NCI-H1436 treated with DMSO at 0.1 percent for 48 hours (cell line): ENCODE measurements around the gene LGALSL.

ENCODE experiments used
- DNase-seq: peaks from one replicate; lab custom pipeline; 2025; lab: John Stamatoyannopoulos, UW

LGALSL gene

GRCh38 chr2:64453770-64454385 is at the start of gene LGALSL:
LGALSL (plus strand) TSS chr2:64454162; CDS start chr2:64454546, 384 bp downstream.
- no peak for DNase-seq

GRCh38 chr2:64404743-64405142 is 49.2 kb upstream of the LGALSL start:
- no peak for DNase-seq

- DNase-seq: no peak
Observed at GRCh38 chr2:64405581-64406406, 48.2 kb upstream of the LGALSL start.

GRCh38 chr2:64406407-64406774 is 47.6 kb upstream of the LGALSL start:
- DNase-seq: no peak

DNA sequence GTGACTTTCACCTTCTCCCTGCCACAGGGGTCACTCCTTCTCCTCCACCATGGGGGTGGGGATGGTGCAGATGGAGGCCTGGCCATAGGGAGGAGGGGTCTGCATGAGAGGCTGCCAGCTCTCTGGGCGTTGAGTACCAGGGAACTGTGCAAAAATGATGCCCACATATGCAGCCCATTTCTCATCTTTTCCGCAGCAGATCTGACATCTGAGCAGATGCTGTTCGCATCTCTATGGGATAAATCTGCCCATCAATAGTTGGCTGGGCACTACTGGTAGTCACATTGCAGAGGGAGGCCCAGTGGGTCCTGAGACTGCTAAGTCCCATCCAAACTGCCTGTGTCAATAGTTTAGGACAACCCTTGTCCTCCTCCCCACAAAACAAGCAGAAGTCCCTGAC is 45.9 kb upstream of the LGALSL start:
- DNase-seq: no peak

- no peak for DNase-seq
Observed at GRCh38 chr2:64410671-64411070, 43.3 kb upstream of the LGALSL start.

DNA sequence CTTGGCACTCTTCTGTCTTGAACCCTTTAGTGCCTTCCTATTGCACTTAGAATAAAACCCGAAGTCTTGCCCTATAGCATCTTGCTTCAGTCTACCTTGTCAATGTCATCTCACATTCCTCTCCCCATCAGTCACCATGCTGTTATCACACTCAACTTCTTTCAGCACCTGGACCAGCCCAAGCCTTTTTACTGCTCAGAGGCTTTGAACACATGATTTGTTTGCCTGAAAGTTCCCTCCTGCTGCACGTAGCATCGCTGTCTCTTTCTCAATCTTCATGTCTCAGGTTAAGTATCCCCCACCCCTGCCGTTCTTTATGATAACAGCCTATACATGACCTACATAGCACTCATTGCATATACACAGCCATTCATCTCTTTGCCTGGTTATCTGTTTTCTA is 41.3 kb upstream of the LGALSL start:
- no peak for DNase-seq

DNA sequence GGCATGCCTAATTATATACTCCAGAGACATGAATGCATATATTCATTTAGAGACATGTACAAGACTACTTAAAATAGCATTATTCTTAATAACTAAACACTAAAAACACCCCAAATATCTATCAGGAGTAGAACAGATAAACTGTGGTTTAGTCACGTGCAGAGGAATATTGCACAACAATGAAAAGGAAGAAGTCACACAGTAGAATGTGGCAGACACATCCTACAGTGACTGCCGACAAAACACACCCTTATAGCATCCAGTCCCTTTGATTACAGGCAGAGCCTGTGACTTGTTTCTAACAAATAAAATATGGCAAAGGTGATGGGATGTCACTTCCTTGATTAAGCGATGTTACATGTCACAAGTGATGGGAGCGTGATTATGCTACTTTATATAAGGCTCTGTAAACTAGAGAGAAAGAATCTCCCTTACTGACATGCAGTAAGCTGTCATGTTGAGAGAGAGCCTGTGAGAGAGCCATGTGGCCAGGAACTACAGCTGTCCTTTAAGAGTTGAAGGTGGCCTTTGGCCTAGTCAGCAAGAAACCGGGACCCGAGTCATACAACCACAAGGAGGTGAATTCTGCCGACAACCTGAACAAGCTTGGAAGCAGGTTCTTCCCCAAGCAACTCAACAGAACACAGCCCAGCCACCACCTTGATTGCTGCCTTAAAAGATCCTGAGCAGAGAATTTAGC is 39.1 kb upstream of the LGALSL start:
- no peak for DNase-seq

- no peak for DNase-seq
Observed at GRCh38 chr2:64417624-64418023, 36.3 kb upstream of the LGALSL start.

GRCh38 chr2:64419596-64420165 is 34.3 kb upstream of the LGALSL start:
- DNase-seq: no peak

DNA sequence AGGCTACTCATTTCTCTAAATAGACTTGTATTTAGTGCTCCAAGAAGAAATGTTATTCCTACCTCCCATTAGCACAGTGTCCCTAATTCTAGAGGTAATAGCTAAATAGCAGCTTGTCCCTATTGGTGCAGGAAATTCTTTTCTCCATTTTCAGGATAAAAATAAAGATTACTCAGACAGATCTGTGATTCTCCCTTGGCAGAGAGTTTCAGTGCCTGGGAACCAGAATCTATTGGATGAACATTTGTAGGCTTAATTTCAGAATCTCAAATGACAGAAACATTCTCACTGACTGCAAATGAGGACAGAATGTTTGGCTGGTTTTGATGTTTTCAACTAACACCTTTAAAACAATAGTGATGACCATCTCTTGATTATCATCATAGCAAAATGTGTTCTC is 33.3 kb upstream of the LGALSL start:
- DNase-seq: no peak

- DNase-seq: no peak
Observed at GRCh38 chr2:64421201-64421600, 32.8 kb upstream of the LGALSL start.

GRCh38 chr2:64422466-64422865 is 31.5 kb upstream of the LGALSL start:
- DNase-seq: no peak

DNA sequence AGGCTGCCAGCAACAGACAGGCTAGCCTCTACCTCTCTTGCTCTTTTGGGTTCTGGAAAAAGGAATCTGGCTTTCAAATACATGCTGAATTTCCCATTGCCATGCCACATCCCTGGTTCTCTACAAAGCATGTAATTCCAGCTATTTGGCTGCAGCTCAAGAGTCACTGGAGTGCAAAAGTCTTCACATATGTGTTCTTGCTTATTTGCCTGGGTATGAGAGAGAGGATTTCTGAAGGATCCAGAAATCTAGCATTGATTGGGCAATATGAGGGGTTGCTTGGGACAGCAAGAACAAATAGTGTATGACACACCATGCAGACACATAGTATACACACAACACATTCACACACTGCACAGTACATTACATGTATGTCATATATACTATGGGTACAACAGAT is 30.7 kb upstream of the LGALSL start:
- DNase-seq: no peak

GRCh38 chr2:64424416-64424987 is 29.5 kb upstream of the LGALSL start:
- no peak for DNase-seq

DNA sequence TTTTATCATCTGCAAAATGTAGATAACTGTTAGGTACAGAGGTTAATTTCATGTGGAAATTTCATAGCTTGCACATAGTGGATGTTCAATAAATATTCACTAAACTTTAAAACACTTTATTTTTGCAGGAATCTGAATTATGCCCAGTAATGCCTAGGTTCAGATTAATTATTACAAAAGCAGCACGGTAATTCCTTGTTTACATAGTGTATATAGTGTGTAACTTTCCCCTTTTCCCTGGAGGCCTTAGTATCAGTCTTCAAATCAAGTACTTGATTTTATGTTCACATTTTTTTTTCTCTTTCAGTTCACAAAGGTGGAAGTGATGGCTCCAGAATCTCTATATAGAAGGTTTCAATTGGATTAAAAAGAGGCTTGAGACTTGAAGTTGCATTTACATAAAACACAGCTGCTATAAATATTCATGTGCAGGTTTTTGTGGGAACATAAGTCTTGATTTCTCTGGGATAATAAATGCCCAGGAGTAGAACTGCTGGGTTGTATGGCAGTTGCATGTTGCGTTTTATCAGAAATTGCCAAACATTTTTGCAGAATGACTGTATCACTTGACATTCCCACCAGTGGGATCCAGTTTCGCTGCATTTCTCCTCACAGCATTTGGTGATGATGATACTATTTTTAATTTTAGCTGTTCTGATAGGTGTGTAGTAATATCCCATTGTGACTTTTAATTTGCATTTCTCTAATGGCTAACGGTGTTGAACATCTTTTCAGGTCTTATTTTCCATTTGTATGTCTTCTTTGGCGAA is 27.6 kb upstream of the LGALSL start:
- no peak for DNase-seq

GRCh38 chr2:64434039-64434657 is 19.8 kb upstream of the LGALSL start:
- no peak for DNase-seq

DNA sequence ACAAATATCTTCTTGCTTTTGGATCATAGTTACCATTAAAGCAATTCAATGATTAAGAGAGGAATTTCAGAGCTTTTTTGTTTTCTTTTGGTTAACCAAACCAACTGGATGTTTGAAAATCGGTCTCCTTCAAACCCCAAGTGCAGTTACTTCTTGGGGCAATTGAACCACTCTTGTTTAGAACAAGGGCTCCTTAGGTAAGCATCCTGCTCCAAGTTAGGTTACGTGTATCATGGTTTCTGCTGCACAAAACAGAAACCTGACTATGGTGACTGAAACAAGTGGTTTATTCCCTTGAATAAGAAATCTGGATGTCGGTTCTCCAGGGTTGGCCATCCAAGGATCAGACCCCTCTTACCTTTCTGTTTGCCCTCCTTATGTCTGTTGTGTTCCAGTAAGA is 16.1 kb upstream of the LGALSL start:
- no peak for DNase-seq

DNA sequence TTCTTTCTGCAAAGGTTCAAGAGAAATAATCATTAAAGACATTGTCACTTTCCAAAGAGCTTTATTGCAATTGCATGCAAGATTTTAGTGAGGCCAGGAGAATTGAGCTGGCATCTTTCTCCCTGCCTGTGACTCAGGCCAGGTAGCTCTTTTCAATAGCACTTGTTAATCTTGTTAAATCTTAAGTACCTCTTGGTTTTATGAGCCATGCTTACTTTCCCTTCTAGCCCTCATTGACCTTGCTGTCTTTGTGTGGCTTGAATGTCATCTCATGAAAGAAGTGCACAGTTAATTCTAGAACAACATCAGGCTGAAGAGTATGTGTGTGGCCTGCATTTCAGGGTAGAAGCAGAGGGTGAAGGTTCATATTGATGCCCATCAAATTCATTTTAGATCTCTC is 14.8 kb upstream of the LGALSL start:
- no peak for DNase-seq

DNA sequence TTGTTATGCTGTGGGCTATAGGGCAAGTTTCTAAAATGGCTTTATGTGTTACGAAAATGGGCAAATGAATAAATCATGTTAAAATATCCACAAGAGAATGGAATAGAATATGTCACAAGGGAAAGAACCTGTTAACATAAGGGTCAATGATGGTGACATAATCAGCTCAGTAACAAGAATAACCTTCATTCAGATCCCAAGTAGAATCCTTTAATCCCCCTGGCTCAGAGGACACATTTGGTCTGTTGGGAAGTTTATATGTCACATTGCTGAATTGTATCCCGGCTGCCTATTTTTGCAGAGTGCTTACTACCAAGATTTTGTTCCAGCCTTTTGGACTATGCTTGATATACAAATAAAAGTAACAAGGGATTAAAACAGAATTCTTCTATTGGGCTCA is 13.1 kb upstream of the LGALSL start:
- no peak for DNase-seq

GRCh38 chr2:64442277-64442676 is 11.7 kb upstream of the LGALSL start:
- DNase-seq: no peak
